HG02943 (cell line): ENCODE measurements around the gene MSANTD3.

ENCODE experiments used
- ATAC-seq: cut with Tn5 transposase; IDR thresholded peaks from one replicate; pipeline ENCODE4 v1.9.1; 2021; ENCODE audit warnings: mild to moderate bottlenecking, low read depth, moderate library complexity; ENCODE audit not compliant: unreplicated experiment

The MSANTD3 gene

GRCh38 chr9:100465274-100465673, 38.3 kb downstream of the MSANTD3 start:
- ATAC-seq, result no peak

GRCh38 chr9:100465761-100466160, 38.8 kb downstream of the MSANTD3 start:
- ATAC-seq, result no peak

- no peak for ATAC-seq
Measured at GRCh38 chr9:100466171-100466828, 39.4 kb downstream of the MSANTD3 start.

- ATAC-seq, result no peak
Measured at GRCh38 chr9:100466829-100467221, 39.9 kb downstream of the MSANTD3 start.

- ATAC-seq, result no peak
Measured at GRCh38 chr9:100468041-100468440, 41.1 kb downstream of the MSANTD3 start.

GRCh38 chr9:100472268-100472667, 45.3 kb downstream of the MSANTD3 start:
- no peak for ATAC-seq

GRCh38 chr9:100472788-100473275, 45.9 kb downstream of the MSANTD3 start, which contains the start of gene TMEFF1:
TSS of gene TMEFF1 (plus strand) at chr9:100473149. CDS start at chr9:100473545, 396 bp downstream.
- ATAC-seq, result no peak

GRCh38 chr9:100473276-100474081, 46.5 kb downstream of the MSANTD3 start:
- no peak for ATAC-seq

GRCh38 chr9:100474082-100474923, 47.4 kb downstream of the MSANTD3 start:
- no peak for ATAC-seq

GRCh38 chr9:100474924-100475276, 48.0 kb downstream of the MSANTD3 start:
- ATAC-seq, result no peak

- no peak for ATAC-seq
Measured at GRCh38 chr9:100477241-100477640, 50.3 kb downstream of the MSANTD3 start.

GRCh38 chr9:100478192-100478591, 51.2 kb downstream of the MSANTD3 start:
- ATAC-seq, result no peak

GRCh38 chr9:100479820-100480219, 52.9 kb downstream of the MSANTD3 start:
- ATAC-seq, result no peak

GRCh38 chr9:100485196-100485595, 58.3 kb downstream of the MSANTD3 start:
- ATAC-seq, result no peak

GRCh38 chr9:100486479-100487176, 59.7 kb downstream of the MSANTD3 start:
- ATAC-seq, result no peak

- no peak for ATAC-seq
Measured at GRCh38 chr9:100488177-100488576, 61.2 kb downstream of the MSANTD3 start.

GRCh38 chr9:100489836-100490235, 62.9 kb downstream of the MSANTD3 start:
- no peak for ATAC-seq

GRCh38 chr9:100492952-100493351, 66.0 kb downstream of the MSANTD3 start:
- ATAC-seq, result no peak

GRCh38 chr9:100498592-100498991, 71.6 kb downstream of the MSANTD3 start:
- ATAC-seq, result no peak

GRCh38 chr9:100499460-100499859, 72.5 kb downstream of the MSANTD3 start:
- ATAC-seq, result no peak
